ENCODE measurements around the gene DCLRE1B. TPM values are rescaled to one million over a fixed set of nuclear protein-coding genes. Genes with fewer than 3 reads are reported as not detected.

Gene DCLRE1B
- 2.1 TPM for total RNA-seq
- long read RNA-seq, partial matches to known transcripts, result 1 of 3 reads
- long read RNA-seq, other reads (novel, unspliced or antisense), result 0 of 3 reads

- peak within 1 kb of the TSS; percentile 93 for H3K27ac ChIP-seq (replicated peaks)
These were observed at the start of gene DCLRE1B, which contains the start of gene AP4B1 for GRCh38 chr1:113904674-113905434. Gene DCLRE1B (plus strand): TSS chr1:113905326. CDS start chr1:113905587, 261 bp downstream. Gene AP4B1 (minus strand): TSS chr1:113904799. CDS start chr1:113904717, 82 bp downstream.

GRCh38 chr1:113855630-113856400 is 49.3 kb upstream of the DCLRE1B start:
- intact Hi-C loops (cut with micrococcal nuclease), result no loop called here
- H3K4me1 ChIP-seq, result no peaks in the 10 kb centered on the region
- no peaks in the 10 kb centered on the region for H3K27me3 ChIP-seq (ENCODE audit: low read depth)
- no peak for DNase-seq
- H3K4me3 ChIP-seq, result no peak overlapping the region
- no peak for TF ChIP-seq CTCF (IDR thresholded peaks at IDR 0.05; ENCODE audit: borderline replicate concordance)
- no peaks in the 10 kb centered on the region for H3K9me3 ChIP-seq (replicated peaks)
- no peak overlapping the region for H3K27ac ChIP-seq (replicated peaks)
- H3K36me3 ChIP-seq, result no peaks in the 10 kb centered on the region

More at GRCh38 chr1:113904674-113905434, at the start of gene DCLRE1B, which contains the start of gene AP4B1:
- Histone ChIP-seq H3K4me1 (peaks cover 38% of the 10 kb centered on the region), H3K36me3 (peaks cover 50% of the 10 kb centered on the region), H3K27me3 (ENCODE audit: low read depth) (no peaks in the 10 kb centered on the region), H3K4me3 (peak within 1 kb of the TSS; percentile 71), H3K9me3 (replicated peaks) (no peaks in the 10 kb centered on the region)
- intact Hi-C loops (cut with micrococcal nuclease), result loop anchor here (2.0 kb wide), 1 partner anchor 26 kb away; no protein-coding TSS in a partner anchor
- peak; percentile 78 for TF ChIP-seq CTCF (IDR thresholded peaks at IDR 0.05; ENCODE audit: borderline replicate concordance)
- DNase-seq, result peak; percentile 99

- H3K27ac ChIP-seq (replicated peaks), result no peak overlapping the region
- no peaks in the 10 kb centered on the region for H3K9me3 ChIP-seq (replicated peaks)
- intact Hi-C loops (cut with micrococcal nuclease), result no loop called here
- H3K4me1 ChIP-seq, result no peaks in the 10 kb centered on the region
- DNase-seq, result no peak
- no peaks in the 10 kb centered on the region for H3K36me3 ChIP-seq
- H3K27me3 ChIP-seq (ENCODE audit: low read depth), result no peaks in the 10 kb centered on the region
- no peak for TF ChIP-seq CTCF (IDR thresholded peaks at IDR 0.05; ENCODE audit: borderline replicate concordance)
- H3K4me3 ChIP-seq, result no peak overlapping the region
These were observed 48.7 kb upstream of the DCLRE1B start for GRCh38 chr1:113856401-113856790.

- no peaks in the 10 kb centered on the region for H3K4me1 ChIP-seq
- intact Hi-C loops (cut with micrococcal nuclease), result no loop called here
- no peaks in the 10 kb centered on the region for H3K9me3 ChIP-seq (replicated peaks)
- no peak for TF ChIP-seq CTCF (IDR thresholded peaks at IDR 0.05; ENCODE audit: borderline replicate concordance)
- no peak overlapping the region for H3K27ac ChIP-seq (replicated peaks)
- H3K36me3 ChIP-seq, result no peaks in the 10 kb centered on the region
- DNase-seq, result no peak
- H3K27me3 ChIP-seq (ENCODE audit: low read depth), result peaks cover 1% of the 10 kb centered on the region
- no peak overlapping the region for H3K4me3 ChIP-seq
These were observed 47.4 kb upstream of the DCLRE1B start for GRCh38 chr1:113857776-113858175.

GRCh38 chr1:113858418-113858817 is 46.7 kb upstream of the DCLRE1B start:
- intact Hi-C loops (cut with micrococcal nuclease), result no loop called here
- no peak for TF ChIP-seq CTCF (IDR thresholded peaks at IDR 0.05; ENCODE audit: borderline replicate concordance)
- H3K4me3 ChIP-seq, result no peak overlapping the region
- no peaks in the 10 kb centered on the region for H3K9me3 ChIP-seq (replicated peaks)
- H3K4me1 ChIP-seq, result no peaks in the 10 kb centered on the region
- H3K36me3 ChIP-seq, result no peaks in the 10 kb centered on the region
- DNase-seq, result no peak
- peaks cover 7% of the 10 kb centered on the region for H3K27me3 ChIP-seq (ENCODE audit: low read depth)
- no peak overlapping the region for H3K27ac ChIP-seq (replicated peaks)
